Effector memory CD8-positive, alpha-beta T cell (primary cell): ENCODE measurements around the gene KIF7.

ENCODE experiments used
- ATAC-seq: fragments of 150-1000 bp; cut with Tn5 transposase; replicated peaks from 2 replicates; pipeline ENCODE4 v1.10.0; 2021; ENCODE audit warnings: mild to moderate bottlenecking, moderate library complexity
- DNase-seq, 3 experiments: peaks; one replicate each; pipeline ENCODE4 v3.0.0; 2021
- H3K27ac Mint-ChIP-seq, 2 donors: one replicate each; pipeline ENCODE4 v1.8.0; 2022; ENCODE audit warnings: mild to moderate bottlenecking in 2 of 2, mixed read lengths in 2 of 2, moderate library complexity in 2 of 2
- H3K27me3 Mint-ChIP-seq, 2 donors: one replicate each; pipeline ENCODE4 v1.8.0; 2022; ENCODE audit warnings: mixed read lengths in 2 of 2
- H3K36me3 Mint-ChIP-seq: one replicate; pipeline ENCODE4 v1.8.0; 2022; ENCODE audit warnings: mild to moderate bottlenecking, moderate library complexity, mixed read lengths; ENCODE audit not compliant: insufficient read depth
- H3K4me1 Mint-ChIP-seq, 2 donors: one replicate each; pipeline ENCODE4 v1.8.0; 2022; ENCODE audit warnings: low read depth in 2 of 2, mixed read lengths in 2 of 2
- H3K4me3 Mint-ChIP-seq, 2 donors: one replicate each; pipeline ENCODE4 v1.8.0; 2022; ENCODE audit warnings: mild to moderate bottlenecking in 2 of 2, mixed read lengths in 2 of 2, moderate library complexity in 2 of 2
- H3K9me3 Mint-ChIP-seq, 2 donors: one replicate each; pipeline ENCODE4 v1.8.0; 2022; ENCODE audit warnings: mixed read lengths in 2 of 2

The KIF7 gene

GRCh38 chr15:89666184-89666857, 11.1 kb upstream of the KIF7 start:
- no peak for ATAC-seq
- Mint-ChIP-seq H3K36me3 (no peaks in the 10 kb centered on the region), H3K4me3 (peak overlapping the region in 1 of 2 donors; percentile 37), H3K9me3 (no peaks in the 10 kb centered on the region), H3K4me1 (peaks cover 0 to 5% of the 10 kb centered on the region in 2 donors), H3K27me3 (peaks cover 24 to 63% of the 10 kb centered on the region in 2 donors), H3K27ac (no peak overlapping the region)
- DNase-seq = no peak

- H3K27me3 Mint-ChIP-seq = peaks cover 27 to 69% of the 10 kb centered on the region in 2 donors
- no peaks in the 10 kb centered on the region for H3K9me3 Mint-ChIP-seq
- peaks cover 0 to 5% of the 10 kb centered on the region in 2 donors for H3K4me1 Mint-ChIP-seq
- H3K4me3 Mint-ChIP-seq = peak overlapping the region in 1 of 2 donors; percentile 37
- no peaks in the 10 kb centered on the region for H3K36me3 Mint-ChIP-seq
- ATAC-seq (no peak), DNase-seq (no peak)
- no peak overlapping the region for H3K27ac Mint-ChIP-seq
Measured at GRCh38 chr15:89665449-89666181, 10.3 kb upstream of the KIF7 start.

DNA sequence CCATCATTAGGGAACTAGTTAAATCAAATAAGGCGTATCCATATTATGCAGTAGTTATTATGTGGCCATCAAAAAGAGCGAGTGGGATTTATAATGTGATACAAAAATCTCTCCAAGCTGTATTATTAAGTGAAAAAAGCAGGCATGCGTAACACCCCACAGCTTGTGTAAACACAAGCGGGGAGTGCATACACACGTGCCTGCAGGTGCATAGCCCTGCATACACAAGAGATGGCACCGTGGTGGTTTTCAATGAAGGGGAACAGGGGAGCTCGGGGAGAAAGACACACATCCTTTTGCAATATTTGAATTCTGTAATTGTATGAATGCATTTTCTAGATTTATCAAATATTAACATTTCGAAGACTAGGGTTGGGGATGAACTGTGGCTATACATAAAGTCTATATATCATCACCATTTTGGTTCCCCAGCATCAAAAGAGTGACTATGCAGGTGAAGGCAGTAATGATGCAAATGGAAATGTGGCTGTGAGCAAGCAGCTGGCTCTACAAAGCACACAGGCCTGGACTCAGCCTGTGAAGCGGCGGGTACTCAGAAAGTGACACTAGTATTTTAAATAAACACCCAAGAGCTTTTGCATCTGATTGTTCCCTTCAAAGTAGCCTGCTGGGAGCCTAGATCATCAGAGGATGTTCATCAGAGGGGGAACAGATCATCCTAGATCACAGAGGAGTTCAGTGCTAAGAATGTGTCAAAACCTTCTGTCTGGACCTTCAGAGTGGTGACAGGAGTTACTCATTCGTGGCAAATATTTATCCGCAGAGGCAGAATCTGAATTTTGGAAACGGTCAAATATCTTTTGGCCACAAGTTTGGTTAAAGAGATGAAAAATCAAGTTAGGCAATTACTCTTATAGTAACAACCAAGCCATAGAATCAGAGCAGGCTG, 9.4 kb upstream of the KIF7 start:
- Mint-ChIP-seq H3K4me3 (peak overlapping the region; percentile 33 to 58), H3K27ac (no peak overlapping the region), H3K9me3 (no peaks in the 10 kb centered on the region), H3K36me3 (no peaks in the 10 kb centered on the region), H3K27me3 (peaks cover 33 to 77% of the 10 kb centered on the region in 2 donors), H3K4me1 (peaks cover 0 to 5% of the 10 kb centered on the region in 2 donors)
- no peak for DNase-seq
- ATAC-seq = no peak

GRCh38 chr15:89662893-89663626, 7.8 kb upstream of the KIF7 start:
- peaks cover 39 to 73% of the 10 kb centered on the region in 2 donors for H3K27me3 Mint-ChIP-seq
- H3K9me3 Mint-ChIP-seq = no peaks in the 10 kb centered on the region

DNA sequence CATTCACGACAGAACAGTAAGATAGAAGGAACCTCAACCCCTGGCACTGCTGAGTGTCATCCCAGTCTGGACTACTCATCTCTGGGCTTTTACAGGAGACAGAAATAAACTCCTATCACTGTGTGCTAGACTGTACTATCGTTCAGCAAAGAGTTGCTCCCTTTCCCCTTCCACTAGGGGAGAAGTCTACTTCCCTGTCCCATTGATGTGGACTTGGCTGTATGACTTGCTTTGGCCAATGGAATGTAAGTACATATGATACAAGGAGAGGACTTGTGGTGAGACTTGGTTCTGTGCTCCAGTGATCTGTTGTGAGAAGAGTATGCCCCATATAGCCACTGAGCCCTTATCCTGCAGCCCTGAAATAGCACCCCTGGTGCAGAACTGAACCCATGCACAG, 5.3 kb upstream of the KIF7 start:
- DNase-seq (no peak), ATAC-seq (no peak)
- Mint-ChIP-seq H3K4me1 (peaks cover 0 to 8% of the 10 kb centered on the region in 2 donors), H3K27ac (no peak overlapping the region), H3K36me3 (no peaks in the 10 kb centered on the region), H3K4me3 (no peak overlapping the region), H3K9me3 (no peaks in the 10 kb centered on the region), H3K27me3 (peaks cover 49 to 75% of the 10 kb centered on the region in 2 donors)

More at GRCh38 chr15:89662893-89663626, 7.8 kb upstream of the KIF7 start:
- no peak for ATAC-seq
- no peak for DNase-seq
- H3K4me3 Mint-ChIP-seq = no peak overlapping the region
- H3K4me1 Mint-ChIP-seq = peaks cover 0 to 5% of the 10 kb centered on the region in 2 donors
- H3K36me3 Mint-ChIP-seq = no peaks in the 10 kb centered on the region
- H3K27ac Mint-ChIP-seq = no peak overlapping the region

DNA sequence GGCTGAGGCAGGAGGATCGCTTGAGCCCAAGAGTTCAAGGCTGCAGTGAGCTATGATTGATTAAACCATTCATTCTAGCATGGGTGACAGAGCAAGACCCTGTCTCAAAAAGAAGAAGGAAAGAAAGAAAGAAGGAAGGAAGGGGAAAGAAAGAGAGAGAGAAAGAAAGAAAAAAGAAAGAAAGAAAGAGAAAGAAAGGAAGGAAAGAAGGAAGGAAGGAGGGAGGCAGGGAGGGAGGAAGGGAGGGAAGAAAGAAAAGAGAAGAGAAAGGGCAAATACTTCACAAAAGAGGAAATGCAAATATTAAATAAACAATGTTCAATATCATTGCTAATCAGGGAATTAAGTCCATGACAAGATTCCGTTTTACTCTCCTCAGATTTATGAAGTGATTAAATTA, 4.0 kb upstream of the KIF7 start:
- Mint-ChIP-seq H3K36me3 (no peaks in the 10 kb centered on the region), H3K27ac (no peak overlapping the region), H3K9me3 (no peaks in the 10 kb centered on the region), H3K27me3 (peaks cover 49 to 78% of the 10 kb centered on the region in 2 donors), H3K4me1 (peaks cover 5 to 10% of the 10 kb centered on the region in 2 donors), H3K4me3 (no peak overlapping the region)
- no peak for DNase-seq
- no peak for ATAC-seq

- Mint-ChIP-seq H3K27ac (no peak overlapping the region), H3K36me3 (no peaks in the 10 kb centered on the region), H3K9me3 (no peaks in the 10 kb centered on the region), H3K4me1 (peaks cover 6 to 10% of the 10 kb centered on the region in 2 donors), H3K4me3 (no peak overlapping the region), H3K27me3 (peaks cover 59 to 78% of the 10 kb centered on the region in 2 donors)
- DNase-seq (no peak), ATAC-seq (no peak)
Measured at GRCh38 chr15:89657686-89658200, 2.5 kb upstream of the KIF7 start.

DNA sequence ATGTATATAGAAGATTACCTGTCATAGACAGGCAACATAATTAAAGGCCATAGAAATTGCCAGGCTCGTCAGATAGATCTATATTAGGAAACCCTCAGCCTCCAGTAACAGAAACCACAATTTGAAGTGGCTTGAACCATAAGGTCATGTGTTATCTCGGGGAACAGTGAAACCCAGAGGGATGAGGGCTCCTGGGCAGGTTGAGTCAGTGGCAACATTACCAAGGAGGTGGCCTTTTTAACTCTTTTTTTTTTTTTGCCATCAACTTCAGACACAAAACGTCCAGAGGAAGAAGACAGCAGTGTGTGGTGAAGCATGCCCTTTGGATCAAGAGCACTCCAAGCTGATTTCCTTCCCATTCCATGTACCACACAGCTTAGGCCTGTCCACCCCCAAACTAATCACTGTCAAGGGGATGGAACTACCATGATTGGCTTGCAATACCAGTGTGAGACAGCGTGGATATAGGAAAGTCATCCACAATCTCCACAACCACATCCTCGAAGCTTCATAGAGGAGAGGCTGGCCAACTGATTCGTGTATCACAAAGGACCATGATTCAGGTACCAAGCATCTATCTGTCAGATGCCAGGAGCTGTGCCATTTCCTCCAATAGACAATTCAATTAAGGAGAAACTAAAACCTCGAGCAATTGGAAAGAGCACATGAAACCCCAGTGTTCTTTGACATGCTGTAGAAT, 999 bp upstream of the KIF7 start:
- no peak overlapping the region for H3K27ac Mint-ChIP-seq
- H3K27me3 Mint-ChIP-seq = peaks cover 60 to 84% of the 10 kb centered on the region in 2 donors
- no peaks in the 10 kb centered on the region for H3K9me3 Mint-ChIP-seq
- H3K4me3 Mint-ChIP-seq = peak overlapping the region; percentile 57 to 77
- DNase-seq = no peak
- H3K36me3 Mint-ChIP-seq = no peaks in the 10 kb centered on the region
- H3K4me1 Mint-ChIP-seq = peaks cover 6 to 10% of the 10 kb centered on the region in 2 donors
- no peak for ATAC-seq

- Mint-ChIP-seq H3K27ac (no peak overlapping the region), H3K4me1 (peaks cover 6 to 10% of the 10 kb centered on the region in 2 donors), H3K27me3 (peaks cover 49 to 70% of the 10 kb centered on the region in 2 donors), H3K4me3 (peak overlapping the region; percentile 53 to 69), H3K36me3 (no peaks in the 10 kb centered on the region), H3K9me3 (no peaks in the 10 kb centered on the region)
- DNase-seq (no peak), ATAC-seq (no peak)
Measured at GRCh38 chr15:89654301-89654761, 936 bp downstream of the KIF7 start.

DNA sequence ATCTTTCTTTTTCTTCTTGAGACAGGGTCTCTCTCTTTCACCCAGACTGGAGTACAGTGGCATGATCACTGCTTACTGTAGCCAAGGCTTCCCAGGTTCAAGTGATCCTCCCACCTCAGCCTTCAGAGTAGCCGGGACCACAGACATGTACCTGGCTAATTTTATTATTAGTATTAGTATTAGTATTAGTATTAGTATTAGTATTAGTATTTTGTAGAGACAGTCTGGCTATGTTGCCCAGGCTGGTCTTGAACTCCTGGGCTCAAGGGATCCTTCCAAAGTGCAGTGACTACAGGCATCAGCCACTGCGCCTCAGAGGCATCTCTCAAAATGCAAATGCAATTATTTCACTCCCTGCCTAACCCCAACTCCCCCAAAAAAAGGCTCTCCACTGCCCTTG, 1.7 kb downstream of the KIF7 start:
- Mint-ChIP-seq H3K4me3 (no peak overlapping the region), H3K36me3 (no peaks in the 10 kb centered on the region), H3K9me3 (no peaks in the 10 kb centered on the region), H3K4me1 (peaks cover 6 to 10% of the 10 kb centered on the region in 2 donors), H3K27me3 (peaks cover 45 to 70% of the 10 kb centered on the region in 2 donors), H3K27ac (no peak overlapping the region)
- no peak for DNase-seq
- ATAC-seq = no peak

- H3K4me3 Mint-ChIP-seq = no peak overlapping the region
- ATAC-seq = no peak
- no peak overlapping the region for H3K27ac Mint-ChIP-seq
- H3K36me3 Mint-ChIP-seq = no peaks in the 10 kb centered on the region
- H3K4me1 Mint-ChIP-seq = peaks cover 6 to 10% of the 10 kb centered on the region in 2 donors
- no peak for DNase-seq
- H3K27me3 Mint-ChIP-seq = peaks cover 45 to 65% of the 10 kb centered on the region in 2 donors
- no peaks in the 10 kb centered on the region for H3K9me3 Mint-ChIP-seq
Measured at GRCh38 chr15:89652666-89653065, 2.6 kb downstream of the KIF7 start.

DNA sequence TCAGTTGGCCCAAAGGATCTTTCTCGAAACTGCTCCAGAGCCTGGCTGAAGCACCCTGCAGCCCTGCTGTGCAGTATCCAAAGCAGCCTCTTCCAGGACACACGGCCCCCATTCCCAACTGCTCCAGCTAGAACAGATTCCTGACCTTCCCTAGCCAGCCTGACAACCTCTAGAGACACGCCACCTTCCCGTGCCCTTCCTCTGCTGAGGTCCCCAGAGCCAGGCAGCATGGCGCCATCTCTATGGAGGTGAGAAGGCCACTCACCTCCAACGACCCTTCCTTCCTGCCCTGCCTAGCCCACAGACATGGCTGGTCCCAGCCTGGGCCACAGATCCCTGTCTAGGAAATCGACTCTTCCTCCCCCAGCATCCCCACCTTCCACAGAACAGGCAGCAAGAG, 3.1 kb downstream of the KIF7 start:
- Mint-ChIP-seq H3K27ac (no peak overlapping the region), H3K4me3 (no peak overlapping the region), H3K9me3 (no peaks in the 10 kb centered on the region), H3K36me3 (no peaks in the 10 kb centered on the region), H3K27me3 (peaks cover 45 to 65% of the 10 kb centered on the region in 2 donors), H3K4me1 (peaks cover 9 to 12% of the 10 kb centered on the region in 2 donors)
- no peak for DNase-seq
- ATAC-seq = no peak
